COLO829 (cell line): ENCODE data around the gene D2HGDH.
"Not testable (repeated sequence)": the region's sequence is repeated elsewhere in the genome, so short reads cannot be mapped to it uniquely, and the experiment has no call there.

ENCODE experiments used
- DNase-seq: peaks from one replicate; pipeline ENCODE4 v3.0.0; 2012; ENCODE audit warnings: low spot score

D2HGDH gene

GRCh38 chr2:241748468-241749256 is 14.2 kb downstream of the D2HGDH start:
- DNase-seq: no peak

GRCh38 chr2:241750076-241750840 is 15.8 kb downstream of the D2HGDH start:
- DNase-seq: no peak

- DNase-seq: no peak
Measured at GRCh38 chr2:241751152-241751551, 16.7 kb downstream of the D2HGDH start.

DNA sequence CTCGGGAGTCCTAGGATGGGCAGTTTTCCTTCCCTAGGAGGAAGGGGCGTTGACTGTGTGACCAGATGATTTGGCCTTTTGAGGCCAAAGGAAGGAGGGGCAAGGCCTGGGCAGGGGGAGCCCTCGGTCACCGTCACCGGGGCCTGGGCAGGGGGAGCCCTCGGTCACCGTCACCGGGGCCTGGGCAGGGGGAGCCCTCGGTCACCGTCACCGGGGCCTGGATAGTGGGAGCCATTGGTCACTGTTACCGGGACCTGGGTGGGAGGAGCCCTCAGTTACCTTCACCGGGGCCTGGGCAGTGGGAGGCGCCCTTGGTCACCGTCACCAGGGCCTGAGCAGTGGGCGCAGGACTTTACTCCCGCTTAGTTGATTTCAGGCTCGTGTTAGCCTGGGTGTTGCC is 17.3 kb downstream of the D2HGDH start:
- no peak for DNase-seq

DNA sequence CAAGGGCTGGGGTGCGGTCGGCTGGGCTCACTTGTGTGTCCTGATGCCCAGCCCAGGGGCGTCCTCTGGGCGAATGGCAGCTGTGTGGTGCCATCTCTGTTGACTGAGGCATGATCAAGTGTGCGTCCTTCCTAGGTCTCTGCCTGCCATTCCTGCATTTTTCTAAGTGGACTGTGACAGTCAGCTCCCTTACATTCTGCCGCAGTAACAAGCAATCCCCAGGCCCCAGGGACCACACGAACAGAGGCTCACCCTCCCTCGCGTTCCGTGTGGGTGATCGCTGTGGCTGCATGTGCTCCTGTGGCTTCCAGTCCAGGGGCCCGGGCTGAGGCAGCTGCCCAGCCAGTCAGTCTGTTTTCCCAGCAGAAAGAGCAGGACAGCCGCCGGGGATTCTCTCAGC is 17.8 kb downstream of the D2HGDH start:
- DNase-seq: no peak

- DNase-seq: no peak
Measured at GRCh38 chr2:241752689-241753276, 18.4 kb downstream of the D2HGDH start.

DNA sequence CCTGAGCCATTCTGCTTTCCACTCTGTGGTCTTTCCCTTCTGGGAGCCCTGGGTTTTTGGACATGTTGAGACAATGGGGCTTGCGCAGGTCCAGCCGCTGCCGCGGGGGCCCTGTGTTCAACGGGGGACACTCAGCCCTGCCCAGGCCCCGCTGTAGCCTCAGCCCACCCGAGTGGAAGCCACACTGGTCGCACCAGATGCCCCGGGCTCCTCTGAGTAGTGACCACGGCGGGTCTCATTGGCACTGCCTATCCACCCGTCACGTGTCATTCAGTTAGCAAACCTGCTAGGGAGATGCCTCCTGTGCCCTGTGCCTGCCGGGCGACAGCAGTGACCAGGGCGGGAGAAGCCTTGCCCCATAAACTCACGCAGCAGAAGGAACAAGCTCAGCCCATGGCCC is 19.1 kb downstream of the D2HGDH start:
- no peak for DNase-seq

DNA sequence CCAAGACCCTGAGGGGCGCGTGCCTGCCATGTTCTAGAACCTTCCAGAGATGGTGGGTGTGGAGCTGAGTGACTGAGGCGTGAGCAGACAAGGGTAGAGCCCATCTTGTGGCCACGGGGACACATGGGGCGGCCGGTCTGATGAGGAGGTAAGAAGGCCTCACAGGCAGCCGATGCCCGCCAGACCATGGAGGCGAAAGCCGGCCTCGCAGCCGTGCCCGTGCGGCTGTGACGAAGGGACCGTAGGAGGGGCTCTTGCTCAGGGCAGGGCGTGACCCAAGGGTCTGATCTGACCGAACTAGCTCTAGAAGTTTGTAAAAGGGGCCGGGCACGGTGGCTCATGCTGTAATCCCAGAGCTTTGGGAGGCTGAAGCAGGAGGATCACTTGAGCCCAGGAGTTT is 19.6 kb downstream of the D2HGDH start:
- no peak for DNase-seq

GRCh38 chr2:241755166-241755565 is 20.7 kb downstream of the D2HGDH start:
- no peak for DNase-seq

GRCh38 chr2:241755777-241756176 is 21.3 kb downstream of the D2HGDH start:
- no peak for DNase-seq

GRCh38 chr2:241759067-241759807 is 24.8 kb downstream of the D2HGDH start:
- DNase-seq: no peak

DNA sequence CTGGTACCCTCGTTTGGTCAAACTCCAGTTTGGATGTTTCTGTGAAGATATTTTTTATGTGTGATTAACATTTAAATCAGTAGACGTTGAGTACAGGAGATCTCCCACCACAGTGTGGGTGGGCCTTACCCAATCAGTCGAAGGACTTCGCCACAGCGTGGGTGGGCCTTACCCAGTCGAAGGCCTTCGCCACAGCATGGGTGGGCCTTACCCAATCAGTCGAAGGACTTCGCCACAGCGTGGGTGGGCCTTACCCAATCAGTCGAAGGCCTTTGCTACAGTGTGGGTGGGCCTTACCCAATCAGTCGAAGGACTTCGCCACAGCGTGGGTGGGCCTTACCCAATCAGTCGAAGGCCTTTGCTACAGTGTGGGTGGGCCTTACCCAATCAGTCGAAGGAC is 25.5 kb downstream of the D2HGDH start:
- DNase-seq: not testable (repeated sequence)

GRCh38 chr2:241760301-241760771 is 25.9 kb downstream of the D2HGDH start:
- no peak for DNase-seq

- DNase-seq: no peak
Measured at GRCh38 chr2:241762321-241762932, 28.0 kb downstream of the D2HGDH start.

- no peak for DNase-seq
Measured at GRCh38 chr2:241762933-241763369, 28.5 kb downstream of the D2HGDH start.

GRCh38 chr2:241763551-241764274 is 29.3 kb downstream of the D2HGDH start:
- DNase-seq: no peak

DNA sequence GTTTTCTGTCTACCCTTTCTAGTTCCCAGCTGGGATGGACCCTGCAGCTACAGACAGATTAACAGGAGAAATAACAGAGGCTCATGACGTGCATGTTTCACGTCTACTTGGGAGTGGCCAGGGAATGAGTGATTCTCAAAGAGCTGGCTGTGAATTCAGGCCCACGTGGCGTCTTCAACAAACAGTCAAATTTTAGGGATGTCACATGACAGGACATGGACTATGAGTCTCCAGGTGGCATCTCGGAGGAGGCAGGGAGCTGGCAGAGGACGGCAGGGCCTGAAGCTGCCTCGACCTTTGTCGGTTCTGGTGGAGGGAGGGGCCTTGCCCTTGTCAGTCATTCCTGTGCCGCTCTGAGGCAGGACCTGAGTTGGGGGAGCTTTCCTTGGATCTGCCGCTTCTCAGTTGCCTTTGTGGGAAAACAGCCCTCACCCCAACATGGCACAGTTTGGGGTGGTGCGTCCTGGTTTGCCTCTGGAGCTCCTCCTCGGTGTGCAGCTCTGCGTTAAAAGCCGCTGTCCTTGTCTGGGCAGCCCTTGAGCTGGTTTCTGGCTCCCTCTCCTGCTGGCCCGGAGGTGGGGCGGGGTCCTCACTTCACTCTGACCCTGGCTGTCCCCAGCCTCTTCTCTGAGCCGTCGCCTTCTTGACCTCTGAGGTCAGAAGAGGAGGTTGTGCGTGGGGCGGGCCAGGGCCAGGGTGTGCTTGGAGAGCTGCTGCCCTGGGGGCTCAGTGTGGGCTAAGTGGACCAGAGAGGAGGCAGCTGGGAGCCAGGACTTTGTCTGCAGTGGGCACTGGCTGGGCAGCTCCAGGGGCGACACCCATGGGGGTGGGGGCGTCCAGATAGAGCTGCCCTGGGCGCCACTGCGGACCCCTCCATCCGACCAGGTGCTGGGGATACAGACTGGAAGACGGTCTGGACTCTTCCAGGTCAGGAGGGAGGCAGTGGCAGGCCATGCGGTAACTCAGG is 30.1 kb downstream of the D2HGDH start:
- no peak for DNase-seq

GRCh38 chr2:241767464-241768250 is 33.2 kb downstream of the D2HGDH start:
- no peak for DNase-seq

- no peak for DNase-seq
Measured at GRCh38 chr2:241768251-241768711, 33.9 kb downstream of the D2HGDH start.
